Thyroid gland (tissue), 4 donors: ENCODE measurements around the gene EXOSC2. TPM values are rescaled to one million over a fixed set of nuclear protein-coding genes. Genes with fewer than 3 reads are reported as not detected.
"Not testable (repeated sequence)": the region's sequence is repeated elsewhere in the genome, so short reads cannot be mapped to it uniquely, and the experiment has no call there.

Experiments
- DNase-seq, 2 donors: peaks; one replicate each; pipeline ENCODE4 v3.0.0-alpha.2; 2019
- H3K27ac ChIP-seq, 3 donors: fragments of 200-600 bp; sonication (generic); 1 replicate in 2 of 3; 2 replicates in 1 of 3; pipeline ENCODE4 v1.5.1; 2016 to 2019; ENCODE audit warnings: mild to moderate bottlenecking in 1 of 3, moderate library complexity in 1 of 3
- H3K27me3 ChIP-seq: fragments of 200-600 bp; sonication (generic); one replicate; pipeline ENCODE4 v1.5.1; 2019
- H3K36me3 ChIP-seq, 2 donors: fragments of 200-600 bp; sonication (generic); one replicate each; pipeline ENCODE4 v1.5.1; 2016 to 2019
- H3K4me1 ChIP-seq, 2 donors: fragments of 200-600 bp; sonication (generic); one replicate each; pipeline ENCODE4 v1.5.1; 2017 to 2019
- H3K4me3 ChIP-seq, 3 donors: fragments of 200-600 bp; sonication (generic); replicated peaks in 1 of 3; 1 replicate in 2 of 3; 2 replicates in 1 of 3; pipeline ENCODE4 v1.5.1; 2016; ENCODE audit warnings: mild to moderate bottlenecking in 1 of 3
- H3K9me3 ChIP-seq: fragments of 200-600 bp; sonication (generic); one replicate; pipeline ENCODE4 v1.5.1; 2017
- CTCF ChIP-seq, 6 experiments: fragments of 200-600 bp in 3 of 6; fragments of 450-650 bp in 3 of 6; sonication (generic) in 3 of 6; IDR thresholded peaks; one replicate each; pipeline ENCODE4 v1.5.1; 2016 to 2019; ENCODE audit warnings: antibody characterized with exemption in 6 of 6, mild to moderate bottlenecking in 2 of 6, inconsistent platforms in 1 of 6, moderate library complexity in 1 of 6
- POLR2A ChIP-seq, 2 donors: fragments of 450-650 bp; IDR thresholded peaks; one replicate each; pipeline ENCODE4 v1.6.1; 2017; ENCODE audit warnings: antibody characterized with exemption in 2 of 2, mild to moderate bottlenecking in 2 of 2, moderate library complexity in 1 of 2
- WGBS, 2 donors: methylation state at CpG; one replicate each; pipeline ENCODE4 v1.1.5; 2017; 5-methylcytosine and 5-hydroxymethylcytosine counted together
- intact Hi-C: fragments of 100-400 bp; cut with DNase I; formaldehyde crosslinking; loops from one replicate; pipeline ENCODE4 v1.15.1; 2023
- total RNA-seq, 4 donors: library from RNA; depleted of rRNA; stranded (reverse); fragments of >200 nt; gene quantifications; one replicate each; pipeline ENCODE4 v1.2.3, GENCODE V29; 2016

Gene EXOSC2
- total RNA-seq, 4 donors from 2014 or later = 19.2 to 21.6 (median 20.3) TPM

DNA sequence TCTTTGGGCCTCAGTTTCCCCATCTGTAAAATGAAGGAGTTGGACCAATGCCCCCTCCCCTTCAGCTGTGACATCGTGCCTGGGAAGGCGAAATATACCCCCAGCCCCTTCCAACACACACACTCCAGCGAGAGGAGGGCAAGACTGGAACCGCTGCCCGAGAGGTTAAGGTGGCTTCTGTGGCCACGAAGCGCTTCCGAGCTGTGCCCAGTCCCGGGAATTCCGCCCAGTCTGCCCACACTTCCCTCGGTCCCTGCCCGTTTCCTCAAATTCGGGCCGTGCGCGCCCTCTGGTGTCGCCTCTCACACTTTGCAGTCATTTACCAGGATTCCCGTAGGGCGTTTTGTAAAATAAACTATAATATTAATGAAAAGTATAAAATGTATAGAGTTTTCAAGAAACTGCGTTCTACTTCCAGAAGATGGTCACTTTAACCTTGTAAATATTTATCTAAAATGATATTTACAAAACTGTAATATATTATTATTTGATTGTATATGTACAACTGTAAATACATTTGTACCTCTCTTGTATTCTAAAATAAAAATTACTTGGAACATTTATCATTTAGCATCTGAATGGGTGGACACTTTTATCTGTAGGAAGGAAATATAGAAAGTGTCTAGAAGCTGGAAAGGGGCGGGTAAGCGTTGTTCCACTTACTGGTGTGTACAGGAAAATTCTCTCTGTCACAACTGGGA, 11.0 kb upstream of the EXOSC2 start:
- Histone ChIP-seq H3K27ac (no peak overlapping the region), H3K9me3 (no peaks in the 10 kb centered on the region), H3K4me3 (peak overlapping the region in 1 of 3 donors; percentile 43), H3K36me3 (no peaks in the 10 kb centered on the region), H3K4me1 (peaks cover 12 to 14% of the 10 kb centered on the region in 2 donors), H3K27me3 (no peaks in the 10 kb centered on the region)
- DNase-seq = peak; percentile 85 to 89
- TF ChIP-seq CTCF (IDR thresholded peaks at IDR 0.05) (peak; percentile 59 to 83 (median 82)), POLR2A (IDR thresholded peaks at IDR 0.05) (no peak)
- 6% methylated on average over 17 to 21 of the region's 22 CpGs for WGBS, 2 donors
- intact Hi-C loops = loop anchor here (1.0 kb wide), 1 partner anchor 221 kb away; no protein-coding TSS in a partner anchor

DNA sequence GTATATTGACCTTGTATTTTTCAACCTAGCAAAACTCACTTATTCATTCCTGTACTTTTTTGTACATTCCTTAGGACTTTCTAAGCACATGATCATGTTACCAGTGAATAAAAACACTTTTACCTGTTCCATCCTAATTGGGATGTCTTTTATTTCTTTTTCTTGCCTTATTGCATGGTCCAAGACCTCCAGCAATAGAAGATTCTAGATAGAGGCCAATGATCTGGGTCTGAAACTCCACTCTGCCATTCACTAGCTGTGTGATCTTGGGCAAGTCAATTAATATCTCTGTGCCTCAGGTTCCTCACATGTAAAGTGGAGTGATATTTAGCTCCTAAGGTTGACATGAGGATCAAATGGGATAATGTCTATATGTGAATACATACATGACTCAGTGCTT, 8.5 kb upstream of the EXOSC2 start:
- no peak for TF ChIP-seq POLR2A (IDR thresholded peaks at IDR 0.05)
- no peak for TF ChIP-seq CTCF (IDR thresholded peaks at IDR 0.05)
- intact Hi-C loops = no loop called here

GRCh38 chr9:130685945-130686344, 7.6 kb upstream of the EXOSC2 start:
- H3K36me3 ChIP-seq, H3K27ac ChIP-seq, H3K9me3 ChIP-seq, H3K27me3 ChIP-seq, DNase-seq, H3K4me3 ChIP-seq, intact Hi-C loops: not testable (repeated sequence)
- H3K4me1 ChIP-seq = peaks cover 10 to 17% of the 10 kb centered on the region in 2 donors
- WGBS, 2 donors = 96 to 98% methylated on average over 9 to 11 of the region's 11 CpGs

More for the DNA sequence above, 8.5 kb upstream of the EXOSC2 start:
- Histone ChIP-seq H3K4me3 (no peak overlapping the region), H3K36me3 (no peaks in the 10 kb centered on the region), H3K9me3 (no peaks in the 10 kb centered on the region), H3K4me1 (peaks cover 14 to 17% of the 10 kb centered on the region in 2 donors), H3K27me3 (no peaks in the 10 kb centered on the region), H3K27ac (no peak overlapping the region)
- no peak for DNase-seq

DNA sequence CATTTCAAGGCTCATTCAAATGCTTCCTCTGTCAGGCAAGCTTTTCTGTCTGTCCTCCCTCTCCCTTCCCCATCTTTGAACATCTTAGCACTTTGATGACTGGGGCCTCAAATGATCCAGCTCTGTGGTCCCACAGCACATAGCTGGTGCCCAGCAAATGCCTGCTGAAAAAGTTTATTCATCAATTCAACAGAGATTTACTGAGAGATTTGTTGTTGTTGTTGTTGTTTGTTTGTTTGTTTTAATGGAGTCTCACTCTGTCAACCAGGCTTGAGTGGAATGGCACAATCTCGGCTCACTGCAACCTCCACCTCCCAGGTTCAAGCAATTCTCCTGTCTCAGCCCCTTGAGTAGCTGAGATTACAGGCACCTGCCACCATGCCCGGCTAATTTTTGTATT, 6.0 kb upstream of the EXOSC2 start:
- Histone ChIP-seq H3K27ac (no peak overlapping the region), H3K27me3 (no peaks in the 10 kb centered on the region), H3K4me1 (peaks cover 0 to 11% of the 10 kb centered on the region in 2 donors), H3K4me3 (no peak overlapping the region), H3K36me3 (no peaks in the 10 kb centered on the region), H3K9me3 (no peaks in the 10 kb centered on the region)
- WGBS, 2 donors = 51% methylated on average over 2 of the region's 2 CpGs
- no peak for TF ChIP-seq CTCF (IDR thresholded peaks at IDR 0.05)
- no peak for TF ChIP-seq POLR2A (IDR thresholded peaks at IDR 0.05)
- intact Hi-C loops = no loop called here
- no peak for DNase-seq

DNA sequence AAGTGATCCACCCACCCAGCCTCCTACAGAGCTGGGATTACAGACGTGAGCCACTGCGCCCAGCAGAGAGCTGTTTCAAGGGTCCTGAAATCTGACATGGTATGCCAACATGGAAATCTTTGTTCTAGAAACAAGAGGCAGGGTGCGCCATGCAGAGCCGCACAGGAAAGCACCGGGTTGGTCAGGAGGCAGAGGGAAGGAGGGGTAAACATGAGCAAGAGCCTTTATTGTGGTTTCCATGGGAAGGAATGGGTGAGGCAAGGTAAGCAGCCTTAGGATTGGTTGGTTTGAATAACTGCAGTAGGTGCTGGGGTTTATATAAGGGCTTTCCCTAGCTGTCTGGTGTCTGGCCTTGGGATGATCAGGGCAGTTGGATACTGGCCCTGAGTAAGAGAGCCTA, 5.5 kb upstream of the EXOSC2 start:
- no peak for DNase-seq
- no peak for TF ChIP-seq POLR2A (IDR thresholded peaks at IDR 0.05)
- intact Hi-C loops = no loop called here
- H3K9me3 ChIP-seq = no peaks in the 10 kb centered on the region
- peaks cover 4 to 11% of the 10 kb centered on the region in 2 donors for H3K4me1 ChIP-seq
- no peaks in the 10 kb centered on the region for H3K27me3 ChIP-seq
- WGBS, 2 donors = 82 to 88% methylated on average over 5 of the region's 5 CpGs
- H3K4me3 ChIP-seq = no peak overlapping the region
- H3K27ac ChIP-seq = no peak overlapping the region
- H3K36me3 ChIP-seq = no peaks in the 10 kb centered on the region

- Histone ChIP-seq H3K4me1 (peaks cover 12 to 17% of the 10 kb centered on the region in 2 donors), H3K36me3 (no peaks in the 10 kb centered on the region), H3K9me3 (no peaks in the 10 kb centered on the region), H3K4me3 (no peak overlapping the region), H3K27me3 (no peaks in the 10 kb centered on the region), H3K27ac (peak overlapping the region; percentile 21 to 63 (median 59))
- DNase-seq = no peak
- intact Hi-C loops = no loop called here
- WGBS, 2 donors = 16 to 18% methylated on average over 1 of the region's 1 CpG
- no peak for TF ChIP-seq CTCF (IDR thresholded peaks at IDR 0.05)
- TF ChIP-seq POLR2A (IDR thresholded peaks at IDR 0.05) = no peak
Measured at GRCh38 chr9:130689572-130689936, 4.0 kb upstream of the EXOSC2 start.
